C4-2B (cell line): ENCODE results near the gene GSAP.

Experiments
- CTCF ChIP-seq: fragments of 450-650 bp; conservative IDR thresholded peaks from 2 replicates; pipeline ENCODE4 v1.5.1; 2017; ENCODE audit warnings: mild to moderate bottlenecking
- ZFX ChIP-seq: fragments of 450-650 bp; IDR thresholded peaks from 2 replicates; pipeline ENCODE4 v1.6.1; 2017

DNA sequence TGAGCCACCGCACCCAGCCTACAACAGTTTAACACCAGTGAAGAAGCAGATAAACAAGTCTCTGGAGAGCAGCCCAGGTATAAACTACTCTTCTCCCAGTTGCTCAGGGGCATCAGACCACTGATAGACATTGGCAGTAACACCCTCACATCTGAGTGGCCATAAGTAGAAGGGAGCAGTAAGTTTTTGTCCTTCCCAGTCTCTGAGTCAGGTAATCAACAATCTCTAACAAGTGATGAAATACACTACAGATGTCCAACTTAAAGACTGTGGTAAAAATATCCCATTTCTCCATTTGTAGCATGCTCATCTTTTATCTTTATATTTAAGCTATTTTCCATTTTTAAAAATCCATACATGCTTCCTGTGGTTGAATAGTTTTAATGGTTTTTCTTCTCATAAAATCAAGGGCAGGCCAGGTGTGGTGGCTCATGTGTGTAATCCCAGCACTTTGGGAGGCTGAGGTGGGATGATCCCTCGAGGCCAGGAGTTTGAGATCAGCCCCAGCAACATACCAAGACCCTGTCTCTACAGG is 78.6 kb downstream of the GSAP start:
- TF ChIP-seq CTCF (no peak), ZFX (no peak)
